NT2/D1 (cell line): ENCODE results near the gene SLC25A41.
"Not testable (repeated sequence)": the region's sequence is repeated elsewhere in the genome, so short reads cannot be mapped to it uniquely, and the experiment has no call there.

ENCODE experiments used
- DNase-seq: peaks from one replicate; pipeline ENCODE4 v3.0.0-alpha.2; 2011; ENCODE audit warnings: low read depth, low spot score
- H3K27me3 ChIP-seq: 2 replicates; pipeline ENCODE4 v1.6.0; 2011; ENCODE audit warnings: mild to moderate bottlenecking; ENCODE audit not compliant: insufficient read length, insufficient read depth
- H3K36me3 ChIP-seq: 2 replicates; pipeline ENCODE4 v1.6.1; 2011; ENCODE audit warnings: mild to moderate bottlenecking, low read length, mixed read lengths; ENCODE audit not compliant: insufficient read depth, insufficient read length
- H3K4me1 ChIP-seq: 2 replicates; pipeline ENCODE4 v1.5.1; 2011; ENCODE audit not compliant: insufficient read depth, insufficient read length
- H3K4me3 ChIP-seq: 2 replicates; pipeline ENCODE4 v1.5.1; 2011; ENCODE audit warnings: low read depth; ENCODE audit not compliant: insufficient read length
- H3K9ac ChIP-seq: 2 replicates; pipeline ENCODE4 v1.6.0; 2011; ENCODE audit warnings: low read depth; ENCODE audit not compliant: insufficient read length
- H3K9me3 ChIP-seq: 2 replicates; pipeline ENCODE4 v1.5.1; 2011; ENCODE audit warnings: mild to moderate bottlenecking, low read length; ENCODE audit not compliant: insufficient read depth
- SUZ12 ChIP-seq: IDR thresholded peaks from 2 replicates; pipeline ENCODE4 v1.6.1; 2011; ENCODE audit not compliant: insufficient read length, insufficient read depth; ENCODE audit errors: extremely low read depth
- YY1 ChIP-seq: IDR thresholded peaks from 2 replicates; pipeline ENCODE4 v1.6.1; 2011; ENCODE audit not compliant: insufficient read length, insufficient read depth
- ZNF274 ChIP-seq: IDR thresholded peaks from 2 replicates; pipeline ENCODE4 v1.6.1; 2011; ENCODE audit warnings: mild to moderate bottlenecking, low read depth, low read length

Gene SLC25A41

DNA sequence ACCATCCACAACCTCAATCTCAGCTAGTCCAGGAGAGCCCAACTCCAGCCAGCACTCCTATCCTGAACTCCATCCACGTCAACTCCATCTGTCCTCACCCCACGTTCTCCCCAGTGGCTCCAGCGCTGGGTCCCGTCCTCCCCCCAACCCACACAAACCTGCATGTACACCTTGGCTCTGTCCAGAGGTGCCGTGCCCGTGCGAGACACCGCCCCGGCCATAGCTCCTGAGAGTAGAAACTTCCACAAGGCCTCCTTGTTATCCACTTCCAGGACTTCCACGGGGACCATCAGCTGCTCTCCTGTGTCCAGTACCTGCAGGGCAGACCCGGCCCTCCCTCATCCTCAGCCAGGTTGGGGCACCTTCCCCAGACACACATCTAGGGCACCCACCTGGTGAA, 1.7 kb downstream of the SLC25A41 start:
- no peaks in the 10 kb centered on the region for H3K9me3 ChIP-seq
- H3K36me3 ChIP-seq: no peaks in the 10 kb centered on the region
- no peak for DNase-seq
- no peaks in the 10 kb centered on the region for H3K27me3 ChIP-seq
- H3K4me1 ChIP-seq: no peaks in the 10 kb centered on the region
- TF ChIP-seq YY1 (no peak), ZNF274 (no peak), SUZ12 (no peak)
- no peak overlapping the region for H3K4me3 ChIP-seq
- H3K9ac ChIP-seq: no peak overlapping the region

DNA sequence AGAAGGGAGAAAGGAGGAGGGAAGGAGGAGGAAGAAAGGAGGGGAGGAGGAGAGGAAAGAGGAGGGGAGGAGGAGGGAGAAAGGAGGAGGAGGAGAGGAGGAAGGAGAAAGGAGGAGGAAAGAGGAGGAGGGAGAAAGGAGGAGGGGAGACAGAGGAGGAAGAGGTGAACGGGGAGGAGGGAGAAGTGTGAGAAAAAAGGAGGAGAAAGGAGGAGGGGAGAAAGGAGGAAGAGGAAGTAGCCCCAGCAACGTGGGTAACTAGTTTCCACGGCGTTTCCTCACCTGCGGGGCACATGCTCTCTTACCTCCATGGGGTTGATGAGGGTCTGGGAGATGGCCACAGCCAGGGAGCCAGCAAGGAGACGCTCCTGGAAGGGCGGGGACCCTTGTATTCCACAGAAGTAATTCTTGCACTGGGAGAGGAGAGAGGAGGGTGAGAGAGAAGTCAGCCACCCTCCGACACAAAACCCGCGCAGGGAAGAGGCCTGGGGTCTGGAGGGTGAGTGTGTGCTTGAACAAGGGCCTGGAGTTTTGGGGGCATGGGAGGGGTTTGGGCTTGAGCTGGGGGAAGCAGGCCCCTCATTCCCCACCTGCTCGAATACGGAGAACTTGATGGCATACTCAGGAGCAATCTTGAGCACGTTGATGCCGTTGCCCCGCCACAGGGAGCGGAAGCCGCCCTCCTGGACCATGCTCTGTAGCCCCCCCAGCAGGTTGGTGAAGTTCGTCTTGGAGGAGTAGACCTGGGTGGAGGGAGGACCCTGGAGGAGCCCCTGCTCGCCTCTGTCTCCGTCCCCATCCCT, 3.9 kb downstream of the SLC25A41 start:
- Histone ChIP-seq H3K9ac (no peak overlapping the region), H3K27me3 (no peaks in the 10 kb centered on the region), H3K4me1 (peaks cover 2% of the 10 kb centered on the region), H3K9me3 (peaks cover 10% of the 10 kb centered on the region; the same call in 1 of the 2 replicates), H3K4me3 (no peak overlapping the region), H3K36me3 (no peaks in the 10 kb centered on the region)
- no peak for DNase-seq
- TF ChIP-seq ZNF274: no peak
- TF ChIP-seq SUZ12: no peak
- TF ChIP-seq YY1: no peak

- H3K9ac ChIP-seq, H3K27me3 ChIP-seq, H3K4me1 ChIP-seq, H3K4me3 ChIP-seq, H3K36me3 ChIP-seq, H3K9me3 ChIP-seq, DNase-seq: not testable (repeated sequence)
These were observed 4.7 kb downstream of the SLC25A41 start for GRCh38 chr19:6428692-6429418.

- H3K36me3 ChIP-seq: peaks cover 13% of the 10 kb centered on the region
- TF ChIP-seq SUZ12 (no peak), ZNF274 (no peak), YY1 (no peak)
- H3K4me1 ChIP-seq: peaks cover 7% of the 10 kb centered on the region
- no peak overlapping the region for H3K9ac ChIP-seq
- H3K27me3 ChIP-seq: no peaks in the 10 kb centered on the region
- no peak for DNase-seq
- peaks cover 10% of the 10 kb centered on the region; the same call in 1 of the 2 replicates for H3K9me3 ChIP-seq
- no peak overlapping the region for H3K4me3 ChIP-seq
These were observed 6.4 kb downstream of the SLC25A41 start for GRCh38 chr19:6427131-6427530.

DNA sequence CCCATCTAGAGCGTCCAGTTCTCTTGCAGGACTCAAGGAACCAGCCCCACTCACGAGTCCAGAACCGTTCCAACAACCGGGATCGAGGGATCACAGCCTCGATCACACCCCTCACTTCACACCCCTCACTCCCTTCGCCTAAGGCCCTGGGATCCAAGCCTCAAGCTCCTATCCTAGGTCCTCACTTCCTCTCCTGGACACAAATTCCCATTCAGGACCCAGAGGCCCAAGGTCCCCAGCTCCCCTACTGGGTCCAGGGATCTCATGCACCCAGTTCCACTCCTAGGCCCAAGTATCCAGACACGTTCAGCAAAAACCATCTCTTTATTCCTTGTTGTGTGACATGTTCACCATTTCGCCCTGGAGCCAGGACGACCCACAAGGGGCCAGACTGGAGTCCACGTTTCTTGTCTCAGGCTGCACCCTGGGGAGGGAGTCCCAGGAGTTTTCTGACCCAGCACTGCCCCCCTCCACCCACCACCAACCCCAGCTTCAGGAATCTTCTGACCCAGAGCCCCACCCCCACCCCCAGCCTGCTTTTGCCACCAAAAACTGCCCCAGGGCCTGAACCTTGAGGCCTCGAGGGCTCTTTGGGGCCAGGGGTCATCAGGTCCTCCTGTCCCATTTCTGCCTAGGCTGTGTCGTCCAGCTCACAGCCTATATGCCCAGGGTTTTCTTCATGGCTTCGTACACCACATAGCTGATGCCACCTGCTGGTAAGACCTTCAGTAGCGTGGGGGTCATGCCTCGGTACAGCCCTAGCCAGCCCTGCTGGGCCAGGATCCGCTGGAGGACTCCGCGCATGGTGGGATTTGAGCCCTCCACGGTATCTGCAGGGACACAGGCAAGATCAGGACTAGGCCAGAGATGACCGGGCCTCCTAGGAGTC, 7.6 kb downstream of the SLC25A41 start:
- Histone ChIP-seq H3K4me3 (no peak overlapping the region), H3K27me3 (no peaks in the 10 kb centered on the region), H3K4me1 (peaks cover 11% of the 10 kb centered on the region), H3K36me3 (peaks cover 25% of the 10 kb centered on the region), H3K9ac (no peak overlapping the region), H3K9me3 (peaks cover 10% of the 10 kb centered on the region; the same call in 1 of the 2 replicates)
- no peak for DNase-seq
- no peak for TF ChIP-seq ZNF274
- TF ChIP-seq YY1: no peak
- TF ChIP-seq SUZ12: no peak

- peak; percentile 99 for DNase-seq
- TF ChIP-seq ZNF274: no peak
- no peak for TF ChIP-seq YY1
- no peak for TF ChIP-seq SUZ12
- H3K4me1 ChIP-seq: peaks cover 15% of the 10 kb centered on the region
- peaks cover 10% of the 10 kb centered on the region; the same call in 1 of the 2 replicates for H3K9me3 ChIP-seq
- H3K36me3 ChIP-seq: peaks cover 33% of the 10 kb centered on the region
- no peak overlapping the region for H3K9ac ChIP-seq
- no peaks in the 10 kb centered on the region for H3K27me3 ChIP-seq
- no peak overlapping the region for H3K4me3 ChIP-seq
These were observed 8.4 kb downstream of the SLC25A41 start for GRCh38 chr19:6424939-6425731.
